Myocyte (in vitro differentiated cells): ENCODE results near the gene MTSS2. TPM values are rescaled to one million over a fixed set of nuclear protein-coding genes. Genes with fewer than 3 reads are reported as not detected.

ENCODE experiments used
- DNase-seq: peaks from one replicate; pipeline ENCODE4 v3.0.0-alpha.2; 2012; ENCODE audit warnings: low read depth
- total RNA-seq: library from RNA; depleted of rRNA; stranded (reverse); fragments of >200 nt; gene quantifications from 2 replicates; pipeline ENCODE4 v1.2.3, GENCODE V29; 2014

The MTSS2 gene
- total RNA-seq, 1 donor from 2014 or later: 170 TPM

DNA sequence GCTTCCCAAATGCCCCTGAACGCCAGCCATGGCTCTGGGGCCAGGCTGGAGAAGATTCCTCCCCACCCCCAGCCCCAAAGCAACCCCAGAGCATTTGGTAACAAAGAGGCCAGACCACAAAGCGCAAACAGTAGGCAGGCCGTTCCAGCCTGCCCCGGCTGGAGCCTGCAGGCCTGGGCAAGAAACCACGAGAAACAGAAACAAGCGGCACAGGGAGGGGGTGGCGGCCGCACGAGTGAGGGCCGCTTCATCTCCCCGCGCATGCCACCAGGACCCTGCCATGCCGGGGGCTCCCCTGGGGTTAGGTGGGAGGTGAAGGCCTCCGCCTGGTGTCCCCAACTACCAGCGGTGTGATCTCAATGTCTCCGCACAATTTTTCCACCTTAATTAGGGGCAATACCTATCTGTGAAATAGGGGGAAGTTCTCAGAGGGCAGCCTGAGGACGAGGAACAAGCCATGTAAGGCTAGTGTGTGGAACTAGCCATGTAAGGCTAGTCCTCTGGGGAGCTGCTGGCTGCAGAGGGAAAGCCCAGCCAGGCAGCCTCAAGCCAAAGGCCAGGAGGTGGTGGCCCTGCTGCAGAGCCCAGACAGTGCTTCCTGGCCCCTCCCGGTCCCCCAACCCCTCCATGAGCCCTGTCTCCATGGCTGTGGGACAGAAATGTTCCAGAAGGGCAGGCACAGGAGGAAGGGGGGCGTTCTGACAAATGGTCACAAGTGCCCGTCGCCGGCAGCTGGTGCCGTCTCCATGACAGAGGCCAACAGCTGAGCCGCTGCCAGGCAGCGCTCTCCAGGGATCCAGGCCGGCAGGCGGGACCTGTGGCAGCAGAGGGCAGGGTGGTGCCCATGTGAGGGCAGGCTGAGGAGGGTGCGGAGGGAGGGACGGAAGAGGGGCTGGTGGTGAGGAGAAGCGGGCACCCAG, 14.5 kb upstream of the MTSS2 start:
- DNase-seq: peak; percentile 99

DNA sequence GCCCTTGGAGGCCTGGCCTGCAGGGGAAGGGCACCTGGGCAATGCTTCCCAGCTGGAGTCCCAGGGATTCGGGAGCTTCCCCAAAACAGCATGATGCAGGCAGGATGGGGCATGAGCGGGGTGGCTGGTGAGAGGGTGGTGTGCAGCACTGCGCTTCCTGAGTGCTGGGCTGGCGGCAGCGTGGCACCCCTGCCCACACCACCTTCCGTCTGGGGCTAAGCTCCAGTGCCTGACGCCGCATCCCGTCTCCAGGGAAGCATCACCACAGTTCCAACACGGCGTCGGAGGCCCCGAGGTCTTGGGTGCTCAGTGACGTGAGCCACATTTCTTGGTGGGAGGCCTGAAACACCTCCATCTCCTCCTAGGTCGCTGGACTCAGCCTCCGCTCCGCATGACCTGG, 13.8 kb upstream of the MTSS2 start:
- DNase-seq: no peak

DNA sequence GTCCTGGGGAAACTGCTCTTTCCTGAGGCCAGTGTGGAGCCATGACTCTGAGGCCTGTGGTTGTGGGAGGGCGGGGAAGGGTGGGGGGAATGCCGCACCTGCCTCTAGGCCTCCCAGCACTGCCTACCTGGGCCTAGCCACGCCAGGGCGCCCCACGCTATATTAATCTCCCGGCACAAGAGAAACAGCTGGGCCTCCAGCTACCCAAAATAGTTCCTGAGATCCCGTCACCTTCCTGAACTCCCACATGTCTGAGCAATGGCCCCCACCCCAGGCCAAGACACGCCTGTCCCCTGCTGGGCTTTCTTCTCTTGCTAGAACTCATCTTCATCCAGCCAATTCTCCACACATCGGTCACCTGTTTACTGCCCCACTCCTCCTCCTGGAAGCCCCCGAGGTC, 13.0 kb upstream of the MTSS2 start:
- DNase-seq: peak; percentile 88

DNA sequence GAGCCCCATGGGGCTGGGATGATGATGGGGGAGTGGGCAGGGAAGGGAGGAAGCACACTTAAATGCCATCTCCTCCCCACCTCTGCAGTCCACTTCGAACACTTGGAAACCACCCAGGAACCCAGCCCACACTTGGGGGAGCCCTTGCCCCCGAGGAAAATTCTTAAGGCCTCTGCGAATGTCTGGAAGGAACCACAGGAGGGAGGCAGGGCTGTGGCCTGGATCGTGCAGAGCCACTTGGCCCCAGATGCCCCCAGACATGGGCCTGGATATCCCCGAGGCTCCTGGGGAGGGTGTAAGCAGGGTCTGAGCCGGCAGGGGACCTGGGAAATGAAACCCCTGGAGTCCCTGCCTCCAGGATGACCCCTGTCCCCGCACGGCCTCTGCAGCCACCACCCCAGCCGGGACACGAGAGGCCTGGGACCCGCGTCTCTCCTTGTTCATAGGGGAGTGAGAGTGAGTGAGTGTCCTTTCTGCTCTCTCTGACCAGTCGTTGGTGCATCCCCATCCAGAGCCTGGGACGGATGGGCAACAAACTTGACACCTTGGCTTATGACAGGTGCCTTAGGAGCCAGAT, 11.8 kb upstream of the MTSS2 start:
- peak; percentile 92 for DNase-seq

DNA sequence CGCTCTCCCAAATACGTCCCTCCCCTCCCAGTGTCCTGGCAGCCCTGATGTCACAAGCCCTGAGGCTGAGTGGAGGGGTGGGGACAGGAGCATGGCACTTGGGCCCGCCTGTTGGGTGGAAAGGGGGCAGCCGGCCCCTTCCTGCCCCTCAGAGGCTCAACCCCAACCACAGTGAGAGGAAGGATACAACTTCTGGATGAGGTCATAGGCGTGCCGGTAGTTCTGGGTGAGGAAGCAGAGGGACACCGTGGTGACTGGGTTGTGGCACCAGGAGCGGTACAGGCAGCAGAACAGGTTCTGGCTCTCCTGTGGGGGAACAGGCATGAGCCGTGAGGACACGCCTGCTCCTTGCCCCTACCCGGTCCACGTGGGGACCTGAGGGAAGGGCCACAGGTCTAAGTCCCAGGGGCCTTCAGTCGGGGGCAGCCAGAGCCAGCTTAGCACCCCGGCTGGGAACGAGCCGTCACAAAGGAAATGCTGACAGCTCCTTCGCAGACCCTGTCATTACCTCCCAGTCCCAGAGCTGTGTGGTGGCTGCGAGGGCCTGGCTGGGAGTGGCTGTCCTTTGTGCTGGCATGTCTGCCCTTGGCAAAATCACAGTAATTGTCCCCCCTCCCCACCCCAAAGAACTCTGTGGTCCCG, 11.2 kb upstream of the MTSS2 start:
- peak; percentile 77 for DNase-seq

DNA sequence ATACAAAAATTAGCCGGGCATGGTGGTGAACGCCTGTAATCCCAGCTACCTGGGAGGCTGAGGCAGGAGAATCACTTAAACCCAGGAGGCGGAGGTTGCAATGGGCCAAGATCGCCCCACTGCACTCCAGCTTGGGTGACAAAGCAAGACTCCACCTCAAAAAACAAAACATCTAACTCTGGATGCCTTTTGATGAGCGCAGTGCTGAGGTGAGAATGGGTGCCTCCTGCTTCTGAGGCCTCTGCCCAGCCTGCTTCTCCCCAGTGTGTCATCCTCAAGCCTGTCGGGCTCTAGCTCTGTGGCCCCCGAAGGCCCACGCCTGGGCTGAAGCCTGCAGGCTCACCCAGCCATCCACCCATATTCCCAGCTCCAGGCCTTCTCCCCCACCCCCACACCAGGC, 10.5 kb upstream of the MTSS2 start:
- no peak for DNase-seq

DNA sequence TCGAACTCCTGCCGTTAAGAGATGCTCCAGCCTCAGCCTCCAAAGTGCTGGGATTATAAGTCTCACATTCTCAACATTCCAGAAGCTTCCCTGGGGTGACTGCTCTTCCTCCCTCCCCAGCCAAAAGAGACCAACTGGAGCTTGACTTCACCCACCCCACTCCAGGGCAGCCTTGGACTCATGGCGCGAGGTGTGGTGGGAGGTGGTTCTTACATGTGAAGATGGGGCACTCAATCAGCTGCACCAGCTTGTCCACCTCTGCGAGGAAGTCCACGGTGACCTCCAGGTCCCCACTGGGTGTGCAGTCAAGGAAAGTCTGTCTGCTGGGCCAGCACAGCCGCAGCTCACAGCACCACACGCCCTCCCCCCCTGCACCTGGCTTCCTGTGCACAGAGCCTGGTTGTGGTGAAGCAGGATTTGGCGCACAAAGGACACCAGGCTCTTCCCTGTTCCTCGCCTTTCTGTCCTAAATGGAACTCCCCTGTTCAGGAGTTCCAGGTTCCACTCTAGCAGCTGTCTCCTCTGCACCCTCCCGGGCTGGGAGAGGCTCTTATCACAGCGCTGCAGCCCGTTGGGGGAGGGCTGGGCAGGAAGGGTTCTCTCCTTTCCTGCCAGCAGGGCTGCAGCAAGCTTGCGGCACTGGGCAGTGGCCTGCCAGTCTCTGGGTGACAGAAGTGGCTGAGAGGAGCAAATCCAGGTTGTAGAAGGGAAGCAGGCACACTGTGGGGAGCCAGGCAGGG, 9.6 kb upstream of the MTSS2 start:
- peak; percentile 95 for DNase-seq

DNA sequence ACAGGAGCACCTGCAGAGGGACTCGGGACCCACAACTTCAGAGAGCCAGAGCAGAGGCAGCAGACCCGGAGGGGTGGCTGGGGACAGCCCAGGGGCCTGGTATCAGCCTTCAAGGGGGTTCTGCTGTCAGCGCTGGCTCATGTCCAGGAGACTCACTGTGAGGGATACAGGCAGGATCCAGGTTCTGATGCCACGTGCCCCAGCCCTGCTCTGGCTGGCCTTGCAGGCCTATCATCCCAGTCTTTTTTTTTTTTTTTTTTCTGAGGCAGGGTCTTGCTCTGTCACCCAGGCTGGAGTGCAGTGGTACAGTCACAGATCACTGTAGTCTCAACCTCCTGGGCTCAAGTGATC, 9.0 kb upstream of the MTSS2 start:
- DNase-seq: no peak

DNA sequence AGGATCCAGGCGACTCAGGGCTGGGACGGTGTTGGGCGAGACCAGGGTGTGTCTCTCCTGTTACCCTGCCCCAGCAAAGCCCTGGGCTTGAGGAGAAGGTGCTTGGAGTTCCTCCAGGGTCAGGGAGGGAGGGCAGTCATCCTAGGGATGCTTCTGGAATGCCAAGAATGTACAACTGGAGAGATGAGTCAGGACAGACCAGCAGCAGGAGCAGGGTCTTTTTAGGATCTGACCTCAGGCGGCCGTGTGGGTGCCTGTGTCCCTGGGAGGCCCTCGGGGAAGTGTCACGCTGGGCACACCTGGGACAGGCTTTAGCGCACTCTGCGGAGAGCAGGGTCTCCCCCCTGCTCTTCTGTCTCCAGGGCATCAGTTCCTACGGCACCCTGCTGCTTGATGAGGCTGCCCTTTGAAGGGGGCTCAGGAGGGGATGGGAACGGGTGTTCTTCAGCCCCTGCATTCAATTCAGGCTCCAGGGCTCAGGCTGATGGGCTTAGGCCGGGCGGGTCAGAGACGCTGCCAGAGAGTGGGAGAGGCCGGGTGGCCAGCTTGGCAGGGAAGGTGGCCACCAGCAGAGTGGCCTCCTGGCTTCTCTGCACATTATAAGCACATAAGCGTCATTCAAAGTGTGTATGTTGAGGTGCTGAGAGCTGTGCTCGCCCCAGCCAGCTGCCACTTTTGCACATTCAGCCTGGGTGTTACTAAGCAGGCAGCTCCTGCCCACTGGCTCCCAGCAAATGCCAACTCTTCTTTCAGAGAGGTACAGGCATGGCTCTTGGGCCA, 8.4 kb upstream of the MTSS2 start:
- peak; percentile 98 for DNase-seq

DNA sequence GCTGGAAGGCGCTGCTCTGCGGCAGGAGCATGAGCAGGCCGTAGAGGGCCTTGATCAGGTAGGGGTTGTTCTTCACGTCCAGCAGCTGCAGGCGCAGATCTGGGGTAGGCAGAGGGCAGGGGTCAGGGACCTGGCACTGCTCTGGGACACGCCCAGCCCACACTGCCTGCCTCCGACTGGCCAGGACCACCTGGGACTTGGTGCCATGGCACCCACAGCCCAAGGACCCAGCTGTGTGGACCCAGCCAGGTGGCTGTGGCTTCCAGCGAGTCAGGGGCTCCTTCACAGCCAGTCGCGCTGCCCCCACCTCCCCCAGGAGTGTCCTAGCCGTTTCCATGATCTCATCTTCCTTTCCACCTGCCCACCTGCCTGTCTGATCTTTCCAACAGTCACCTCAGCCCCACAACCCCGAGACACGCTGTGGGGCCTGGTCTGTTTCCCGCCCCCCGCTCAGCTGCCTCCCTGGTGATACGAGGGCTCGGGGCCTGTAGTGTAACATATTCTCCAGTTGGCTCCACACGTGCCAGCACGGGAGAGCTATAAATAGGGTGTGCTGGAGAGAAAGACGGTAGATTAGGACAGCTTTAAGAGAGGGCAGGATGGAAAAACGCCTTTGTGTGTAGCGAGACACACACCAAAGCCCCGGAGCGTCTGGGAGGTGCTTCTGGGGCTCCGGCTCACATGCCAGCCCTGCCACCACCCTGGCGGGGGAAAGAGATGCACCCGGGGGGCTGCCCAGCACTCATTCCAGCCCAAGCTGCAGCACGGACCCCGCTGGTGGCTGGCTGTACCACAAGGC, 7.2 kb upstream of the MTSS2 start:
- peak; percentile 97 for DNase-seq

DNA sequence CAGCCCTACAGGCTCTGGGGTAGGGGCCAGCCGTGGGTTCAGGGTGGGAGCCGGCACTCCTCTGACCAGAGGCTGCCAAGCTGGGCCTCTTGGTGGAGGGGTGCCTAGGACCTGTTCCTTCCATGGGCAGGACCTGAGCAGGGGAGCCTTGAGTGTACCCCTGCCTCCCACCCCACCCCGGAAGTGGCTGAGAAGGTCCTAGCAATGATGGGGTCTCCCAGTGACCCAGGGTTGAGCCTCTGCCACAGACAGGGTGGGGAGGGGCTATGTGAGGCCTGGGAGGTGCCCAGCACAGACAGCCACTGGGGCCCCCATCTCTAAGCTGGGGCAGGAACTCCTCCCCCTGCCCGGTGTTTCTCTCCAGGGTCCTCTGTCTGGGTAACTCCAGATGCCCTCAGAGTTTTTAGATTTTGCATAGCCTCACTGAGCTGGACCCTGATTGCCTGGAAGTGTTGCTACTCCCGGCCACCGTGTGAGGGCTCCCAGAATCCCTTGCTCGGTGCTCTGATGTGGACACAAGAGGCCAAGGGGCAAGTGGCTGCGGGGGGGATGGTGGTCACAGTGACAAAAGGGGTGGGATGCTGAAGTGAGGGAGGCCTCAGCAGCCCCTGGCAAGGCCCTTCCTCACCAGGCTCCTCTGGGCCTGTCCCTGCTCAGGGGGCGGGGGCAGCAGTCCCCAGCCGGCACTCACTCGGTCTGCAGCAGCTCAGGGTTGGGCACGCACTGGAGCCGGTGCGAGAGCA, 6.4 kb upstream of the MTSS2 start:
- DNase-seq: peak; percentile 61

DNA sequence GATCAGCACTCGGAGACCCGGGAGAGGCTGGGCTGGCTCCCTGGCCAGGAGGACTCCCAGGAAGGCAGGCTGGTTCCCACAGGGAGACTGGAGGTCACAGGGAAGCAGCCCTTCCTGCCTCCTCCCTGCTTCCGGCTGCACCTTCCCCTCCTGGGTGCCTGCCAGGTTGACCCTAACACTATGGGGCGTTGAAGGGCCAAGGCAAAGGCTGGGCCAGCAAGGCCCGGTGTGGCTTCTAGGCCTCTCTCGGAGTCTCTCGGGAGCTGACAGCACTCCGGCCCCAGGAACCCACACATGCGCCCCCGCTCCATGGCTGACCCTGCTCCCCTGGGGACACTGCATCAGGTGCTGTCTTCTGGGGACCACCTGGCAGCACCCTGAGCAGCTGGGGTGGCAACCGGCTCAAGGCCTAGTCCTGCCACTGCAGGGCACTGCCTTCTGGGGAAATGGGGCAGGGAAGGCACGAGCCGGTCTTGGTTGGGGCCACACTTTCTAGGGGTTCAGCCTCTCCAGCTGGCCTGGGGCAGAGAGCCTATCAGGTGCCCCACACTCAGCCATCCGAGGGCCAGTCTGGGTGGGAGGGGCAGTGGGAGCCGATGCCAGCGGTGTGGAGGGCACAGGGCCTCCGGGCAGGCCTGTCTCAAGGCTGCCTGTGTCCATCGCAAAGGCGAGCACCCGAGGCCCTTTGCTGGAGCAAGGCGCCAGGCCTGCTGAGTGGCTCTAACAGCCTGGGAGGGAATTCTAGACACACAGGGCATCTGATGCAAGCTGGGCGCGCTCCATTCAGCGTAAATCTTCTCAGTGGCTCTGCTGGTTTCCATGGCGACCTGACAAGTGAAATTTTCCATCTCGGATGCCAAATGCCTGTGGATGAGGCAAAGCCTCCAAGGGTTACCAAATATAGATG, 5.6 kb upstream of the MTSS2 start:
- peak; percentile 99 for DNase-seq

DNA sequence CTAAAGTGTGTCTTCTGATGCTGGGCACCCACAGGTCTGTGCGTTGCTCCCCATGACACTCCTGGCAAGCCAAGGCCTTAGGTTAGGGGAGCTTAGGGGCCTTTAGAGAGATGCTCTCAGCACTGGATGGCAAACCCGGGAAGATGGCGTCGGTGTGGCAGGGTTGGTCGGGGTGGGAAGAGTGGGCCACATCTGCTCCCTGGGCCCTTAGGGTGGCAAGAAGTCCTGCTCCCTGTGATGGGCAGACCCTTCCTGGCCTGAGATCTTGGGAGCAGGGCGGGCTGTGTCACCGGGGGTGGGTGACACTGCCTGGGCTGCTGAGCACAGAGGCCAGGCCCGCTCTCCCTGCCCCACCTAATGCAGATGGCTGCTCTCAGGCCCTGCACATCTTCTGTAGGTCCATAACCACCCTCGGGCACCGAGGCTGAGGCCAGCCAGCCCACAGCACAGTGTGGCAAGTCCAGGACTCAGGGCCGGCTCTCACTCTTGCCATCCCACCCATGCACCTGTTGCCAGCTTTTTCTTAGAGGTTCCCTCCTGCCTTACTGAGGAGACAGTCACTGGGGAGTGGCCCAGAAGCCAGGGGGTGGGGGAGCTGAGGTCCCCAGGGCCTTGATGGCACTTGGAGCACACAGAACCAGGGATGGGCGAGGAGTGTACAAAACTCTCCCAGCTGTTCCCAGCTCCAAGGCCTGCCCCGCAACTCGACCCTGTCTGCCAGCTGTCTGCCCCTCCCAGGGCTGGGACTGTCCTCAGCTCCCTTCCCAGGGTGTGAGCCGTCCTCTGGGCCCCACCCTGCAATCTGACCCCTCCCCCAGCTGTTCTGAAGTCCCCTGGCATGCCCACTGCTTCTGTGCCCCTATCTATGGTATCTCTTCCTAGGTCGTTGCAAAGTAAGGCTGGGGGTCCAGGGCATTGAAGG, 4.4 kb upstream of the MTSS2 start:
- DNase-seq: peak; percentile 99

DNA sequence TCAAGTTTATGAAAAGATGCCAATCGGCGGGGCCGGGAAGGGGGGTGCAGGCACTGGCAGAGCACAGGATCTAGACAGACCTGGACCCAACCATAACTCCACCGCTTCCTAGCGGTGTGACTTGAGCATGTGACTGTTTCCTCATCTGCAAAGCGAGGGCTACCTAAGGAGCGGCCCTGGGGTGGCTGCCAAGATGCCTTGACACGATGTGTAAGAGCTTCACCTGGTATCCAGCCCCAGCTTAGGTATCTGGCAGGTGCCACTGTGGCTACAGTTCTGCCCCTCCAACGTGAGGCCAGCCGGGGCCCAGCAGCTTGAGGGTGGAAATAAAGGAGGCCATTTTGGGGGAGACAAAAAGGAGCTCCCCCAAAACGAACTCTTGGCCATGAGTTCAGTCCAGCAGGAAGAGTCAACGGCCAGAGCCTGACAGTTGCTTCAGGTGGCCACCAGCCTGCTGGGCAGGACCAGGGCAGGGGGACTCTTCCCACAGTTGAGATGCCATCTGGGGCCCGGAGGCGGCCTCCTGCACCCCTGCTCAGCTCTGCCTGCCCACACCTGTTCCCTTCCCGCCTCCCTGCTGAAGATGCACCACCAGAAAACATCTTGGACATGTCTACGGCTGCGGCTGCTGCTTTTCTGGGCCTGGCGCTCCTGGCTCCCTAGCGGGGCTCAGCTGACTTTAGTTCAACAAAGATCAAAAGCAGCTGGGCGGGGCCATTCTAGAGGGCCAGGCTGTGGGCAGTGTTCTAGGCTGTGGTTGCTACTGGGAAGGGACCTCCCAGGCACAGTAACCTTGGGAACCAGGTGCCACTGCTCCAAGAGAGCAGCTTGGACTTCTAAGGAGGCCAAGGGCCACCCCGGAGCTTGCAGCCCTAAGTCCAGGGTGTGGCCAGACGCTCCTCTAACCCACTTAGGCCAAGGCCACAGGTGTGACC, 3.4 kb upstream of the MTSS2 start:
- peak; percentile 86 for DNase-seq

DNA sequence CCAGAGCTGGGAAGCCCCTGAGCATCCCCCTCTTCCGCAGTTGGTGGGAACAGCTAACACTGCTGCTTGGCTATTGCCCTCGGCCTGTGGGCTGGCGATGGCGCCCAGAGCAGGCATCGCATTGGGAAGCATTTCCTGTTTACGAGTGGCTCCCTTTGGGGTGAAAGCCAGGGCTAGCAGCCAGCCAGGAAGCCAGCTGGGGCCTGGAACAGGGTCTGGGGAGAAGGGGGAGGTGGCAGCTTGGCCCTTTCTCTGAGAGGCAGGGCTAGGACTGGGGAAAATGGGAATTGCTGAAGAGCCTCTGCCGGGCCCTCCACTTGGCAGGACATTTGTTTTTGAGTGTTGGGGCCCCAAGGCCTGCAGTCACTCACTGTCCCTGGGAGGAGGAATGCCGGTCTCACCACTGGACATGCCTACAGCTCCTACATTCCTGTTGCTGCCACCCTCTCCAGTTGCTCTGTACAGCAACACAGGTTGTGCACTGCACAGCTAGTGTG, 2.4 kb upstream of the MTSS2 start:
- peak; percentile 95 for DNase-seq
